WTC11 (cell line): Measurements from ENCODE around the gene LRRC28. TPM values are rescaled to one million over a fixed set of nuclear protein-coding genes. Genes with fewer than 3 reads are reported as not detected.

Experiments used
- ATAC-seq: fragments of 200-7000 bp; cut with Tn5 transposase; 2 replicates; pipeline ENCODE4 v1.10.0; 2021; ENCODE audit warnings: mild to moderate bottlenecking, moderate library complexity
- CTCF ChIA-PET: fragments of 300-600 bp; sonication (Branson Sonifier 250); formaldehyde crosslinking; loops from one replicate; lab custom pipeline; 2021; ENCODE audit warnings: antibody characterized with exemption; lab: Charles Lee
- POLR2A ChIA-PET: fragments of 350-600 bp; sonication (Branson Sonifier 250); formaldehyde crosslinking; loops from one replicate; lab custom pipeline; 2021; ENCODE audit warnings: antibody characterized with exemption; lab: Charles Lee
- DNase-seq: peaks from one replicate; pipeline ENCODE4 v3.0.0; 2021; ENCODE audit warnings: low spot score
- H3K27ac Mint-ChIP-seq: 2 replicates; pipeline ENCODE4 v1.8.0; 2021; ENCODE audit warnings: mixed read lengths
- H3K27me3 Mint-ChIP-seq: 2 replicates; pipeline ENCODE4 v1.8.0; 2021; ENCODE audit warnings: low read depth, mild to moderate bottlenecking, moderate library complexity, mixed read lengths
- H3K36me3 Mint-ChIP-seq: 2 replicates; pipeline ENCODE4 v1.8.0; 2021; ENCODE audit warnings: mixed read lengths
- H3K4me1 Mint-ChIP-seq: 2 replicates; pipeline ENCODE4 v1.8.0; 2022; ENCODE audit warnings: mixed read lengths
- H3K4me3 Mint-ChIP-seq: 2 replicates; pipeline ENCODE4 v1.8.0; 2021; ENCODE audit warnings: mild to moderate bottlenecking, moderate library complexity, mixed read lengths
- H3K9me3 Mint-ChIP-seq: 2 replicates; pipeline ENCODE4 v1.8.0; 2021; ENCODE audit warnings: mixed read lengths
- AR ChIP-seq: fragments of 250-450 bp; sonication (Bioruptor Pico); IDR thresholded peaks from 2 replicates; pipeline ENCODE4 v1.9.0; 2021; ENCODE audit warnings: mild to moderate bottlenecking
- ATF3 ChIP-seq: sonication (generic); formaldehyde crosslinking; conservative IDR thresholded peaks from 2 replicates; pipeline ENCODE4 v1.8.1; 2022; ENCODE audit warnings: mild to moderate bottlenecking, missing genetic modification reagents
- CBFB ChIP-seq: sonication (generic); formaldehyde crosslinking; IDR thresholded peaks from 2 replicates; pipeline ENCODE4 v1.8.1; 2022; ENCODE audit warnings: mild to moderate bottlenecking, low read depth, missing genetic modification reagents
- CREB1 ChIP-seq: sonication (generic); formaldehyde crosslinking; IDR thresholded peaks from 2 replicates; pipeline ENCODE4 v1.8.0; 2023; ENCODE audit warnings: mild to moderate bottlenecking, missing genetic modification reagents
- E2F1 ChIP-seq: sonication (generic); formaldehyde crosslinking; IDR thresholded peaks from 2 replicates; pipeline ENCODE4 v1.8.0; 2022; ENCODE audit warnings: mild to moderate bottlenecking, missing genetic modification reagents
- E2F4 ChIP-seq: sonication (generic); formaldehyde crosslinking; IDR thresholded peaks from 2 replicates; pipeline ENCODE4 v1.8.1; 2022; ENCODE audit warnings: low read depth, mild to moderate bottlenecking, moderate library complexity, missing genetic modification reagents, borderline replicate concordance
- ELF4 ChIP-seq: sonication (generic); formaldehyde crosslinking; IDR thresholded peaks from 2 replicates; pipeline ENCODE4 v1.8.1; 2022; ENCODE audit warnings: low read depth, mild to moderate bottlenecking, moderate library complexity, missing genetic modification reagents
- HMGXB4 ChIP-seq: sonication (generic); formaldehyde crosslinking; IDR thresholded peaks from 2 replicates; pipeline ENCODE4 v1.8.1; 2023; ENCODE audit warnings: mild to moderate bottlenecking, moderate library complexity, missing genetic modification reagents
- IRF1 ChIP-seq: sonication (generic); formaldehyde crosslinking; IDR thresholded peaks from 2 replicates; pipeline ENCODE4 v1.8.0; 2023; ENCODE audit warnings: missing genetic modification reagents
- NFE2L1 ChIP-seq: sonication (generic); formaldehyde crosslinking; IDR thresholded peaks from 2 replicates; pipeline ENCODE4 v1.8.1; 2023; ENCODE audit warnings: missing genetic modification reagents
- NR3C1 ChIP-seq: sonication (generic); formaldehyde crosslinking; conservative IDR thresholded peaks from 2 replicates; pipeline ENCODE4 v1.8.1; 2023; ENCODE audit warnings: low read depth, mild to moderate bottlenecking, missing genetic modification reagents
- RELA ChIP-seq: sonication (generic); formaldehyde crosslinking; IDR thresholded peaks from 2 replicates; pipeline ENCODE4 v1.8.1; 2022; ENCODE audit warnings: missing genetic modification reagents, mild to moderate bottlenecking, borderline replicate concordance
- SMAD3 ChIP-seq: sonication (generic); formaldehyde crosslinking; IDR thresholded peaks from 2 replicates; pipeline ENCODE4 v1.8.0; 2022; ENCODE audit warnings: missing genetic modification reagents, mild to moderate bottlenecking, borderline replicate concordance
- SOX15 ChIP-seq: fragments of 250-450 bp; sonication (Bioruptor Pico); IDR thresholded peaks from 2 replicates; pipeline ENCODE4 v1.9.0; 2021; ENCODE audit warnings: mild to moderate bottlenecking
- TEAD1 ChIP-seq: sonication (generic); formaldehyde crosslinking; IDR thresholded peaks from 2 replicates; pipeline ENCODE4 v1.8.0; 2022; ENCODE audit warnings: mild to moderate bottlenecking, missing genetic modification reagents
- TP53 ChIP-seq: sonication (generic); formaldehyde crosslinking; IDR thresholded peaks from 2 replicates; pipeline ENCODE4 v1.8.1; 2023; ENCODE audit warnings: mild to moderate bottlenecking, missing genetic modification reagents
- ZMAT4 ChIP-seq: fragments of 250-450 bp; sonication (Bioruptor Pico); IDR thresholded peaks from 2 replicates; pipeline ENCODE4 v1.9.0; 2021; ENCODE audit warnings: mild to moderate bottlenecking
- ZNF121 ChIP-seq: sonication (generic); formaldehyde crosslinking; IDR thresholded peaks from 2 replicates; pipeline ENCODE4 v1.8.0; 2023; ENCODE audit warnings: missing genetic modification reagents
- ZNF232 ChIP-seq: sonication (generic); formaldehyde crosslinking; IDR thresholded peaks from 2 replicates; pipeline ENCODE4 v1.8.0; 2022; ENCODE audit warnings: mild to moderate bottlenecking, missing genetic modification reagents
- ZNF317 ChIP-seq: sonication (generic); formaldehyde crosslinking; IDR thresholded peaks from 2 replicates; pipeline ENCODE4 v1.8.1; 2023; ENCODE audit warnings: low read depth, mild to moderate bottlenecking, moderate library complexity, missing genetic modification reagents, borderline replicate concordance
- ZNF512 ChIP-seq: sonication (generic); formaldehyde crosslinking; IDR thresholded peaks from 2 replicates; pipeline ENCODE4 v1.8.1; 2022; ENCODE audit warnings: missing genetic modification reagents, borderline replicate concordance
- total RNA-seq: library from RNA; stranded (reverse); gene quantifications from 3 replicates; pipeline ENCODE4 v1.2.3, GENCODE V29; 2021

The LRRC28 gene
- total RNA-seq, 1 experiment from 2014 or later: 18.4 TPM

- TF ChIP-seq HMGXB4 (CRISPR knock-in tag) (no peak), ZMAT4 (no peak)
Observed at GRCh38 chr15:99241752-99242151, 9.5 kb upstream of the LRRC28 start (continued).

GRCh38 chr15:99244306-99244705 is 7.0 kb upstream of the LRRC28 start:
- H3K27me3 Mint-ChIP-seq: no peaks in the 10 kb centered on the region
- ChIA-PET POLR2A (no interaction called here), CTCF (no interaction called here)
- no peak overlapping the region for H3K27ac Mint-ChIP-seq
- H3K4me1 Mint-ChIP-seq: 0 out of 2 replicates have a peak, but pooled peaks cover 4% of the 10 kb centered on the region
- no peaks in the 10 kb centered on the region for H3K9me3 Mint-ChIP-seq
- no peaks in the 10 kb centered on the region for H3K36me3 Mint-ChIP-seq
- H3K4me3 Mint-ChIP-seq: no peak overlapping the region
- TF ChIP-seq ATF3: no peak
- no peak for TF ChIP-seq IRF1 (CRISPR knock-in tag)
- TF ChIP-seq ELF4 (CRISPR knock-in tag): no peak
- TF ChIP-seq ZNF317 (CRISPR knock-in tag): no peak
- TF ChIP-seq TEAD1 (CRISPR knock-in tag): no peak
- no peak for TF ChIP-seq E2F1 (CRISPR knock-in tag)
- no peak for TF ChIP-seq ZNF121 (CRISPR knock-in tag)
- TF ChIP-seq NFE2L1 (CRISPR knock-in tag): no peak
- TF ChIP-seq E2F4 (CRISPR knock-in tag): no peak
- no peak for TF ChIP-seq ZNF232 (CRISPR knock-in tag)
- TF ChIP-seq TP53 (CRISPR knock-in tag): no peak
- TF ChIP-seq SMAD3 (CRISPR knock-in tag): no peak
- no peak for TF ChIP-seq NR3C1 (CRISPR knock-in tag)
- no peak for TF ChIP-seq RELA
- no peak for TF ChIP-seq CREB1 (CRISPR knock-in tag)
- no peak for TF ChIP-seq SOX15
- no peak for TF ChIP-seq CBFB (CRISPR knock-in tag)
- no peak for TF ChIP-seq HMGXB4 (CRISPR knock-in tag)
- TF ChIP-seq ZNF512 (CRISPR knock-in tag): no peak
- no peak for TF ChIP-seq AR (CRISPR knock-in tag)
- no peak for DNase-seq
- no peak for ATAC-seq
